Germinal center (tissue), 1 donor: ENCODE results near the gene BLTP2.

Source experiments
- DNase-seq: peaks from one replicate; pipeline ENCODE4 v3.0.0; 2012; ENCODE audit warnings: mixed read lengths, low spot score

The BLTP2 gene

DNA sequence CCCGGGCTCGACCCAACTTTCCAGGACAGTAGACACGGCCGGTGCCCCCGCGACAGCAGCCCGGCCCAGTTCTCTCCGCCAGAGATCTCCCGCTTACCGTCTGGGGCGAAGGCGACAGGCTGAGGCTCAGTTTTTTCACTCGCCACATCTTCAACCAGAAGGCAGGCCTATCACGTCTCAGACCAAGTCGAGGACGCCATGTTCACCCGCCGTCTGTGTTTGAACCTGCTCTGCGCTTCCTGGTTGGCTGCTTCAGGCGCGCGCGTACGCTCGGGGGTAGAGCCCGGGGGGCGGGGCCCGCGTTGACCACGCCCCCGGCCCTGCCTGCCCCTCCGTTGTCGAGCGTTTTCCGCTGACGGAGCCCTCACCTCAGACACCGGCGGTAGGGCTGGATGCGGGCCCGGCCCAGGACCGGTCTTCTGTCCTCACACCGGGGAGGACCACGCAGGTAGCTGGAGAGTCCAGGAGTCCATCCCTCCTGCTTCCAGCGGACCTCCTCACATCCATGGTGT, 46.1 kb downstream of the BLTP2 start, which contains the start of gene SPAG5:
Gene SPAG5, minus strand, starts transcription at position 227 of the 512 bp plus-strand sequence. Its CDS starts 79 bp downstream, at position 148.
- peak; percentile 99 for DNase-seq

GRCh38 chr17:28598389-28598788, 46.6 kb downstream of the BLTP2 start:
- no peak for DNase-seq

DNA sequence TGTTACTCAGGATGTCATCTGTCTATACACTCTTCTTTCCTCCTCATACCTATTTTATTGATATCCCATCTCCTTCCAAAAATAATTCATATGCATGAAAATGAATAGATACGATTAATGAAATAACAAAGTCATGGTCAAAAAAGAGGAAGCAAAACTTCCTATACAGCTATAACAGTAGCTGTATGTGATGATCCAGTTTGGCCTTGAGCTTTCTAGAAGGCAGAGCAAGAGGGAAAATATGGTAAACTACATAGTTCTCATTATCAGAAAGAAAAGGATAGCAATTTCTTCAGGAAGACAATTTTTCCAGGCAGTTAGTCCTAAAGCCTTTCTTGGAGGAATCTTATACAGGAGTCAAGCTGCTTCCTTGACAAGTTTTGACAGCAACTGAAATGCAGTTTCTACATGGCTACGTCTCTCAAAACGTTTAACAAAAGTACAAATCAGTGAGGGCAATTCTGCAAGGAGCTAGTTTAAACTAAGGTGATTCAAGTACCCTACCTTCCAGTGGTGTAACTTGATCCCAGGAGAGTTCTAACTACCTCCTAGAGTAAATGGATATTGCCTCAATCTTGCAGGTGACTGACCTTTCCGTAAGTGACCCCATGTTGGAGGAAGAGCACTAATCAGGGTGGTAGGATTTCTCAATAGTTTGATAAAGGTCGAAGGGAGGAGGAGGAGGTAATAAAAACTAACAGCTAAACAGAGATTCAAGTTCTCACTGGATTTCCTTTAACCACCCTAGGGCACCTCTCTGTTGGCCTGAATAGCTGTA, 47.2 kb downstream of the BLTP2 start:
- DNase-seq, result no peak
